GM23338 (cell line): ENCODE results near the gene SNRNP27. TPM values are rescaled to one million over a fixed set of nuclear protein-coding genes. Genes with fewer than 3 reads are reported as not detected.

Source experiments
- ATAC-seq: fragments of 200-7000 bp; cut with Tn5 transposase; 3 replicates; pipeline ENCODE4 v1.9.1; 2020
- DNase-seq: peaks from one replicate; pipeline ENCODE4 v3.0.0-alpha.2; 2015; ENCODE audit warnings: low spot score
- H2AFZ ChIP-seq: fragments of 200-600 bp; sonication (generic); 2 replicates; pipeline ENCODE4 v1.8.0; 2016; ENCODE audit warnings: antibody characterized with exemption, mild to moderate bottlenecking, moderate library complexity
- H3F3A ChIP-seq: fragments of 200-600 bp; sonication (generic); replicated peaks from 2 replicates; pipeline ENCODE4 v1.8.0; 2017; ENCODE audit warnings: antibody characterized with exemption, mixed run types, low read depth
- H3K27ac ChIP-seq: fragments of 200-600 bp; sonication (generic); 2 replicates; pipeline ENCODE4 v1.6.1; 2016; ENCODE audit warnings: low read depth
- H3K27me3 ChIP-seq: fragments of 200-600 bp; sonication (generic); 2 replicates; pipeline ENCODE4 v1.8.0; 2016; ENCODE audit warnings: mild to moderate bottlenecking, mixed run types, moderate library complexity; ENCODE audit not compliant: insufficient read depth
- H3K36me3 ChIP-seq: fragments of 200-600 bp; sonication (generic); 2 replicates; pipeline ENCODE4 v1.8.0; 2016; ENCODE audit warnings: mild to moderate bottlenecking; ENCODE audit not compliant: insufficient read depth
- H3K4me1 ChIP-seq: fragments of 200-600 bp; sonication (generic); 2 replicates; pipeline ENCODE4 v1.8.0; 2016; ENCODE audit warnings: mild to moderate bottlenecking, moderate library complexity; ENCODE audit not compliant: insufficient read depth
- H3K4me2 ChIP-seq: fragments of 200-600 bp; sonication (generic); 2 replicates; pipeline ENCODE4 v1.7.1; 2017; ENCODE audit warnings: mixed run types
- H3K4me3 ChIP-seq: fragments of 200-600 bp; sonication (generic); 2 replicates; pipeline ENCODE4 v1.6.1; 2016; ENCODE audit warnings: mixed run types
- H3K79me2 ChIP-seq: fragments of 200-600 bp; sonication (generic); replicated peaks from 2 replicates; pipeline ENCODE4 v1.8.0; 2017; ENCODE audit warnings: mild to moderate bottlenecking; ENCODE audit not compliant: insufficient read depth
- H3K9me2 ChIP-seq: fragments of 200-600 bp; sonication (generic); 2 replicates; pipeline ENCODE4 v1.8.0; 2017; ENCODE audit not compliant: insufficient read depth
- H4K20me1 ChIP-seq: fragments of 200-600 bp; sonication (generic); replicated peaks from 2 replicates; pipeline ENCODE4 v1.8.0; 2017; ENCODE audit warnings: mild to moderate bottlenecking; ENCODE audit not compliant: insufficient read depth
- H3K27ac Mint-ChIP-seq: 2 replicates; pipeline ENCODE4 v1.8.0; 2020; ENCODE audit warnings: inconsistent platforms, mild to moderate bottlenecking, moderate library complexity, mixed read lengths
- H3K27me3 Mint-ChIP-seq: 3 replicates; pipeline ENCODE4 v1.8.0; 2022; ENCODE audit warnings: low read depth, mild to moderate bottlenecking, moderate library complexity, mixed read lengths, inconsistent platforms; ENCODE audit not compliant: insufficient read depth, poor library complexity
- H3K36me3 Mint-ChIP-seq: 3 replicates; pipeline ENCODE4 v1.8.0; 2021; ENCODE audit warnings: low read depth, mild to moderate bottlenecking, inconsistent platforms, moderate library complexity, mixed read lengths
- H3K4me1 Mint-ChIP-seq: 3 replicates; pipeline ENCODE4 v1.8.0; 2020; ENCODE audit warnings: mild to moderate bottlenecking, inconsistent platforms, mixed read lengths
- H3K4me3 Mint-ChIP-seq: 3 replicates; pipeline ENCODE4 v1.8.0; 2021; ENCODE audit warnings: moderate library complexity, mild to moderate bottlenecking, inconsistent platforms, mixed read lengths
- H3K9me3 Mint-ChIP-seq: 3 replicates; pipeline ENCODE4 v1.8.0; 2020; ENCODE audit warnings: moderate library complexity, mild to moderate bottlenecking, inconsistent platforms, mixed read lengths
- CREB1 ChIP-seq: fragments of 250-450 bp; sonication (Bioruptor Pico); IDR thresholded peaks from 2 replicates; pipeline ENCODE4 v1.5.0; 2020; ENCODE audit warnings: low read depth, mild to moderate bottlenecking, moderate library complexity
- EZH2 ChIP-seq: fragments of 200-600 bp; sonication (generic); IDR thresholded peaks from one replicate; pipeline ENCODE4 v1.8.0; 2017; ENCODE audit warnings: antibody characterized with exemption, mild to moderate bottlenecking, low read depth; ENCODE audit not compliant: unreplicated experiment
- EZH2phosphoT487 ChIP-seq: fragments of 200-600 bp; sonication (generic); IDR thresholded peaks from one replicate; pipeline ENCODE4 v1.8.1; 2018; ENCODE audit warnings: antibody characterized with exemption; ENCODE audit not compliant: unreplicated experiment
- JUNB ChIP-seq: IDR thresholded peaks from one replicate; pipeline ENCODE4 v1.6.1; 2016; ENCODE audit warnings: antibody characterized with exemption; ENCODE audit not compliant: unreplicated experiment
- NANOG ChIP-seq: IDR thresholded peaks from 2 replicates; pipeline ENCODE4 v1.6.1; 2016; ENCODE audit warnings: antibody characterized with exemption, borderline replicate concordance
- POLR2AphosphoS5 ChIP-seq: IDR thresholded peaks from 2 replicates; pipeline ENCODE4 v1.6.1; 2016; ENCODE audit warnings: antibody characterized with exemption, low read depth
- REST ChIP-seq: IDR thresholded peaks from one replicate; pipeline ENCODE4 v1.6.1; 2018; ENCODE audit warnings: antibody characterized with exemption; ENCODE audit not compliant: unreplicated experiment
- STAT1 ChIP-seq: IDR thresholded peaks from one replicate; pipeline ENCODE4 v1.6.1; 2016; ENCODE audit warnings: antibody characterized with exemption; ENCODE audit not compliant: unreplicated experiment
- ZNF114 ChIP-seq: fragments of 250-450 bp; sonication (Bioruptor Pico); IDR thresholded peaks from 2 replicates; pipeline ENCODE4 v1.5.0; 2020; ENCODE audit warnings: mild to moderate bottlenecking, moderate library complexity
- ZNF331 ChIP-seq: fragments of 250-450 bp; sonication (Bioruptor Pico); IDR thresholded peaks from 2 replicates; pipeline ENCODE4 v1.5.0; 2020; ENCODE audit warnings: low read depth, mild to moderate bottlenecking, moderate library complexity
- ZNF462 ChIP-seq: fragments of 250-450 bp; sonication (Bioruptor Pico); IDR thresholded peaks from 2 replicates; pipeline ENCODE4 v1.5.0; 2020; ENCODE audit warnings: mild to moderate bottlenecking, moderate library complexity
- polyA plus RNA-seq: library from polyadenylated mRNA; unstranded; fragments of >200 nt; fragmentation: Nextera tagmentation; extraction: Ambion mirVana; gene quantifications from 2 replicates; pipeline ENCODE4 v1.2.1, GENCODE V29; 2016
- total RNA-seq: library from RNA; depleted of rRNA; stranded (reverse); fragments of >200 nt; shearing (Covaris generic); gene quantifications from 2 replicates; pipeline ENCODE4 v1.2.3, GENCODE V29; 2014
- TF ChIP-seq, protein P1 (sequence below), 2 experiments: fragments of 200-600 bp in 1 of 2; sonication (generic) in 1 of 2; conservative IDR thresholded peaks; 2 replicates each; pipeline versions ENCODE4 v1.5.1 to v1.6.1; 2016 to 2017; ENCODE audit warnings: antibody characterized with exemption in 2 of 2, low read depth in 2 of 2, mild to moderate bottlenecking in 2 of 2, moderate library complexity in 1 of 2
- TF ChIP-seq, protein P2 (sequence below): IDR thresholded peaks from 2 replicates; pipeline ENCODE4 v1.6.1; 2016; ENCODE audit warnings: antibody characterized with exemption

SNRNP27 gene
- total and polyA plus RNA-seq, 2 experiments from 2014 or later: 54.3 to 133 TPM

GRCh38 chr2:69935011-69935410 is 41.3 kb downstream of the SNRNP27 start (continued):
- TF ChIP-seq, protein P1, sequence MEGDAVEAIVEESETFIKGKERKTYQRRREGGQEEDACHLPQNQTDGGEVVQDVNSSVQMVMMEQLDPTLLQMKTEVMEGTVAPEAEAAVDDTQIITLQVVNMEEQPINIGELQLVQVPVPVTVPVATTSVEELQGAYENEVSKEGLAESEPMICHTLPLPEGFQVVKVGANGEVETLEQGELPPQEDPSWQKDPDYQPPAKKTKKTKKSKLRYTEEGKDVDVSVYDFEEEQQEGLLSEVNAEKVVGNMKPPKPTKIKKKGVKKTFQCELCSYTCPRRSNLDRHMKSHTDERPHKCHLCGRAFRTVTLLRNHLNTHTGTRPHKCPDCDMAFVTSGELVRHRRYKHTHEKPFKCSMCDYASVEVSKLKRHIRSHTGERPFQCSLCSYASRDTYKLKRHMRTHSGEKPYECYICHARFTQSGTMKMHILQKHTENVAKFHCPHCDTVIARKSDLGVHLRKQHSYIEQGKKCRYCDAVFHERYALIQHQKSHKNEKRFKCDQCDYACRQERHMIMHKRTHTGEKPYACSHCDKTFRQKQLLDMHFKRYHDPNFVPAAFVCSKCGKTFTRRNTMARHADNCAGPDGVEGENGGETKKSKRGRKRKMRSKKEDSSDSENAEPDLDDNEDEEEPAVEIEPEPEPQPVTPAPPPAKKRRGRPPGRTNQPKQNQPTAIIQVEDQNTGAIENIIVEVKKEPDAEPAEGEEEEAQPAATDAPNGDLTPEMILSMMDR (conservative IDR thresholded peaks at IDR 0.05; ENCODE audit: low read depth in 2 of 2): no peak
- no peak for TF ChIP-seq JUNB
- TF ChIP-seq ZNF114 (CRISPR knock-in tag): no peak
- no peak for TF ChIP-seq EZH2phosphoT487
- TF ChIP-seq, protein P2, sequence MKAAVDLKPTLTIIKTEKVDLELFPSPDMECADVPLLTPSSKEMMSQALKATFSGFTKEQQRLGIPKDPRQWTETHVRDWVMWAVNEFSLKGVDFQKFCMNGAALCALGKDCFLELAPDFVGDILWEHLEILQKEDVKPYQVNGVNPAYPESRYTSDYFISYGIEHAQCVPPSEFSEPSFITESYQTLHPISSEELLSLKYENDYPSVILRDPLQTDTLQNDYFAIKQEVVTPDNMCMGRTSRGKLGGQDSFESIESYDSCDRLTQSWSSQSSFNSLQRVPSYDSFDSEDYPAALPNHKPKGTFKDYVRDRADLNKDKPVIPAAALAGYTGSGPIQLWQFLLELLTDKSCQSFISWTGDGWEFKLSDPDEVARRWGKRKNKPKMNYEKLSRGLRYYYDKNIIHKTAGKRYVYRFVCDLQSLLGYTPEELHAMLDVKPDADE: no peak

DNA sequence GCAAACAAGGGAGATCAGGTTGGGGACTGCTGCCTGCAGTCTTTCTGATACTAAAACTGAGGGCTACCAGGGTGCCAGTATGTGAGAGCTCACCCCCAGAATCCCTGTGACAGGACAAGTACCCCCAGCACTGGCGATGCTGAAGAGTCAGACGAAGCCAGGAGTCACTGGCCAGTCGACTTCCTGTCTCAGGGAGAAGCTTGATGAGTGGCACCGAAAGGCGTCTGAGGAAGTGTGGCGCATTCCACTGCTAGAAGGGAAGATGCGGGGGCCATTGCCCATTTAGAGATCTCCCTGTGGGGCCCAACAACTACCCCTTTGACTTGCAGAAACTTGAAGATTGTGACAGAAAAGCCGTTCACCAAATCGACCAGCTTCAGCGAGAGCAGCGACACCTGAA is 43.1 kb downstream of the SNRNP27 start:
- no peaks in the 10 kb centered on the region for H3K79me2 ChIP-seq
- no peaks in the 10 kb centered on the region for H3K27me3 ChIP-seq
- H2AFZ ChIP-seq: no peak overlapping the region
- Mint-ChIP-seq H3K4me3 (no peak overlapping the region), H3K4me1 (peaks cover 30% of the 10 kb centered on the region), H3K27ac (no peak overlapping the region), H3K27me3 (peaks cover 6% of the 10 kb centered on the region), H3K9me3 (no peaks in the 10 kb centered on the region), H3K36me3 (peaks cover 6% of the 10 kb centered on the region)
- peak; percentile 41 for DNase-seq
- H3K4me2 ChIP-seq: no peak overlapping the region
- no peaks in the 10 kb centered on the region for H3K9me2 ChIP-seq
- H3K27ac ChIP-seq: no peak overlapping the region
- H3K4me1 ChIP-seq: peaks cover 13% of the 10 kb centered on the region
- H3K4me3 ChIP-seq: no peak overlapping the region
- H3K36me3 ChIP-seq: no peaks in the 10 kb centered on the region
- H3F3A ChIP-seq: no peaks in the 10 kb centered on the region
- ATAC-seq: no peak; the same call in 1 of the 3 replicates
- no peaks in the 10 kb centered on the region for H4K20me1 ChIP-seq
- no peak for TF ChIP-seq EZH2
- TF ChIP-seq EZH2phosphoT487: no peak
- TF ChIP-seq ZNF462 (CRISPR knock-in tag): no peak
- no peak for TF ChIP-seq POLR2AphosphoS5
- TF ChIP-seq ZNF114 (CRISPR knock-in tag): no peak
- TF ChIP-seq JUNB: no peak
- TF ChIP-seq REST: no peak
- TF ChIP-seq CREB1: no peak
- TF ChIP-seq STAT1: no peak
- TF ChIP-seq ZNF331 (CRISPR knock-in tag): no peak
- no peak for TF ChIP-seq NANOG
